Cerebellar cortex (tissue), 1 donor: Measurements from ENCODE around the gene CSMD2.

ENCODE experiments used
- DNase-seq: peaks from one replicate; pipeline ENCODE4 v3.0.0-alpha.2; 2015; ENCODE audit warnings: low spot score

CSMD2 gene

DNA sequence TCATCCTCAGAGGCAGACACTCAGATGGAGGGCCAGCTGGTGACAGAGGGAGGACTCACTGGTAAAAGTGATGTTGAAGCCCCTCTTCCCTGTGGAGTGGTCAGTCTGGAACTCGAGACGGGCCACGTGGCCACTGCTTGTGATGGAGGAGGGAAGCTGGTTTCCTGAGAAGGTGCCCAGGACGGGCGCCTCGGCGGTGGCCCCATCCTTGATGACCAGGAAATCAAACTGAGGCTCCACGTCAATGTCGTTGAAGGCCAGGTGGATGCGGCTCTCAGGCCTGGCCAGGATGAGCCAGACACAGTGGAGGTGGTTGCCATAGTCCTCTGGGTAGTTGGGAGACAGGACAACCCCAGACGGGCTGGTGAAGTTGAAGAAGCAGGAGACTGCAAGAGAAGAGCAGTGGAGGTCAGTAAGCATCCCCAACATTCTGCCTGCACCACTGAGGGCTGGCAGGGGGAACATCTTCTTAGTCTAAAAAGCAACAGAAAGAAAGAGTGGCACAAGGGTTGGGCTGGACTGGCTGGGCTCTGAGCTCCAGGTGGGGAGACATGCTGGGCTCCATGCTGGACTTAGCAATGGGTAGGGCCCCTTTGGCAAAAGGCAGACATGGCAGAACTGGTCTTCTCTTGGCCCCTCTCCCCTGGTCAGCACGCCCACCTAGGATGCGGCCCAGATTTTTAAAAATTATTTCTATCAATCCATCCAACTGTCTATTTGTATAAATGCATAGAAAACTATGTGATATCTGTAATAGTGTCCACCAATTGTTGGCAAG, 421.6 kb downstream of the CSMD2 start:
- DNase-seq: no peak

DNA sequence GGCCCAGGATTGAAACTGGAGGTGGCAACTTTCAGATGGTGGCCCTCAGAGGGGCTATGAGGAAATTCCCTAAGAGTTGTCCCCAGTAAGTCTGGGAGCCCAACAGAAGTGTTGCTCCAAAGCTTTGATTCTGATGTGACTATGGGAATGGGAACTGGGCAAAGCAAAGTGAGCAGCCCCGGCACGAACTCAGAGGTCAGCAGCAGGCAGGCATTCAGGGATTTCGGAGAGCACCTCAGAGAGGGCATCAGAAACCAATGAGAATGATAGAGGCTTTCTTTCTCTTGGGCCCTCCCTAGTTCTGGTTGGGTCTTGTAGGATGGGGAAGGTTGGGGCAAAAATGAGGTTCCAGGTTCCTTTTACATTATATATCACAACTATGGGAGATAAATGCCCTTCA, 422.4 kb downstream of the CSMD2 start:
- DNase-seq: no peak

DNA sequence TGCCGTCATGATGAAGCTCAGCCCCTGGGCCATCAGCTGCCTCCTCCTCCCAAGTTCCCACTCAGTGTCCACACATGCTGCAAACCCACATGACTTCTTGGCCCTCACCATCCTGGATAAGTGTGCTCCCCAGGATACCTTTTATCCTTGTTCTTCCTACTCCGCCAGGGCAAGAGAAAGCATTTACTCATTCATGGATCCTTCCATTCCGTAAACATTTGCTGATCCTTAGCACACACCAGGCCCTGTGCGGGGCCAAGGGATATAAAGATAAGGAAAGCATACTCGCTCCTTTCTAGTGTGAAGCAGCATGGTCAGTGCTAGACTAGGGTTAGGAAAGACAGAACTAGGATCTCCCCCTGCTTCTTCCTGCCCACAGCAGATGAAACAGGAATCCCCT, 423.3 kb downstream of the CSMD2 start:
- DNase-seq: no peak

DNA sequence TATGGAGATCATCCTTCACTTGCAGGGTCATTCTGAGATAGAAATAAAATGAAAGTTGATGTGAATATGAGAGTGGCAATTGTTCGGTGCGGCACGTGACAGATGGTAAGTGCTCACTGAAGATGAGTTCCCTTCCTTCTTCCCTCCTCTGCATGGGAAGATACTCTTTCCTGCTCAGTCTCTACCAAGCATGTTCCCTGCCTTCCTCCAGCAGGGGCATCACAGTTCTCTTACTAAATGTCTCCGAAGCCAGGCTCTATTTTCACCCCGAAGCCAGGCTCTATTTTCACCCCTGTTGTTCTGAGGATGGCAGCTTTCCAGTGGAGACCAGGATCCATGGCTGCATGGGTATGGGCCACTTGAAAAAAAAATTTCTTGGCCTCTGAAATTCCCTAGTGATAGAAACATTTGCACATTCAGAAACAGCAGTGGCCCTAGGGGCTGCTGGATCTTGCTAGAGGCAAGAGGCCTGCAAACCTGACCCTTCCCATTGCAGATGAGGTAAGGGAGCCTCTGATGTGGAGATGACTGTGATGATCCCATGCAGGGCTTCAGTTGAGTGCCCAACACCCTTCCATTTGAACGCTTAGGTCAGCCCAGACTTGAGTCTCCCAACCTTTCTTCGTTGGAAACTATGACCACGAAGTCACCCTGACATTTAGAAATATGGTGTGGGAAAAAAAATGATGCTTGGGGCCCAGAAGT, 424.8 kb downstream of the CSMD2 start:
- DNase-seq: no peak

DNA sequence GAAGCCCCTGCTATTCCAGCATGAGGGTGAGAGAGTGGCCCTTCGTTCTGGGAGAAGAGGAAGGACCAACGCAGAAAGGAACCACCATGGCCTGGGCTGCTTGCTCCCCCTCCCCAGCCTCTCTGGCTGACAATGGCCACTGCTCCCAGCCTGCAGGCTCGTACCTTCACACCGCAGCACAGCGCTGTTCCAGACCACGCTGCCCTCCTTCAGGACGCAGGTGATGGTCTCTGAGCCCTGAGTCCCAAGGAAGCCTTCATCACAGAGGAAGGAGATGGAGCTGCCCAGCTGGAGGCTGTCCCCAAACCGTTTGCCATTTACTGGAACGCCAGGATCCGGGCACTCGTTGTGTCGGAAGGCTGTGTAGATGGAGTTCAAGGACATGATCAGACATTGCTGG, 426.1 kb downstream of the CSMD2 start:
- DNase-seq: no peak

DNA sequence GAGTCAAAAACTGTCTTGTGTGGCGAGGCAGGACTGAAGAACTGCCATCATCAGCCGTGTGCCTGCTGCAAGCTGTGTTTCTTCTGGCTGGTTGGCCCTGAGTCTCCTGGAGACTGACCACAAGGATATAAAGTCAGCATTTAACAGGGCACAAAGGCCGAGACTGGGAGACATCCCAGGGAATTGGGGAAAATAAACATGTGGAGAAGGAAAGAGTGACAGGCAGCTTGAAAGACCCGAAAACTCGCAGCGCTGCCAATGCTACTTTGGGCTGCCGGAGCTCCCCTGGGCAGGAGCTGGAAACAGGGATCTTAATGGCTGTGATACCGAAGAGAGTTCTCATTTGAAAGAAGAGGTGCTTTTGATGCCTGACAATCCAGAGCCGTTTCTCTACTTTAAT, 426.5 kb downstream of the CSMD2 start:
- DNase-seq: no peak

DNA sequence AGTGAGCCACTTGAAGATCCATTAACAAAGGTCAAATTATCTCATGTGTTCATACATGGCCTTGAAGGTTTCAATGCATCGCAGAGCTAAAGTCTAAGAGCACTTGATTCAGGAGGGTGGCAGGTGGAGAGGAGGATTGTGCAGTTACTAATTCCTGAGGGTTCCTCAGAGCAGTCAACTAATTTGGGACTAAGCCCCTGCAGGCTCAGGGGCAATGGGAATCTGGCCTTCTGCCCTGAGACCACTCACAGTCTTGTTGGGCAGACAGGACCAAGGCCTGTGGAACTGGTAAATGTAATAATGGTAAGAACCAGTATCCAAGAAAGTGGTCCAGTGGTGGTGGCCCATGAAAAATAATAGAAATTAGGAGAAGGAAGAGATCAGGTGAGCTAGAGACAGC, 428.5 kb downstream of the CSMD2 start:
- DNase-seq: no peak

DNA sequence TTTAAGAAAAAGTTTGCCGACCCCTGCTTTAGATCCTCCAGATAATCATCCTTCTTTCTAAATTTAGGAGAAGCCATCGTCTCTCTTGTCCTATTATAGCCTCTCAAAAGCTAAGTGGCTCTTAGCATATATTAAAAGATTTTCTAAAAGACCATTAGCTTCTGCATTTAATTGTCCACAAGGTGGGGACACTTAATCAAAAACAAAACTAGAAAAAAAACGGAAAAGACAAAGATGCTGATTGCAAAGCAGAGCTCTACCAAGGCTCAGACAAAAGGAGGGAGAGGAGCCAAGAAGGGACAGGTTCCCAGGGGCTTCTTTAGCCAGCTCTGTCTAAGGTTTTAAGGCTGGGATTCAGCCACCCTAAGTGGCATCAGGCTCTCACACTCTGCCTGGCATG, 429.4 kb downstream of the CSMD2 start:
- peak; percentile 25 for DNase-seq

DNA sequence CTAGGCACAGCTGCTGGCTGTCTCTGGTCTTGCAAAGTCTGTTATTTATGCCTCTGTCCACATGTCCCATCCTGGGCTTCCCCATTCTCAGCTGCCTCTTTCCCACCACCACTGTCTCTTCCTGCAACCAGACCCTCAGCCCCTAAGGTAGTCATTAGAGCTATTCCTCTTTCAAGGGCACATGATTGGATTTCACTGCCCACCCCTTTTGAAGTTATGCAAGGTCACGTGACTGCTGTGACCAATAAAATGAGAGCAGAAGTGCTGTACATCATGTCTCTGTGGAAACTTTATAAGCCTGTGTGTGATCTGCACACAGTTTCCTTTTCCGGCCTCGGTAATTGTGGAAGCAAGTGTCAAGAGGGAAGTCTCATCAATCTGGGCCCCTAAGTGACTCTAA, 437.7 kb downstream of the CSMD2 start:
- no peak for DNase-seq

DNA sequence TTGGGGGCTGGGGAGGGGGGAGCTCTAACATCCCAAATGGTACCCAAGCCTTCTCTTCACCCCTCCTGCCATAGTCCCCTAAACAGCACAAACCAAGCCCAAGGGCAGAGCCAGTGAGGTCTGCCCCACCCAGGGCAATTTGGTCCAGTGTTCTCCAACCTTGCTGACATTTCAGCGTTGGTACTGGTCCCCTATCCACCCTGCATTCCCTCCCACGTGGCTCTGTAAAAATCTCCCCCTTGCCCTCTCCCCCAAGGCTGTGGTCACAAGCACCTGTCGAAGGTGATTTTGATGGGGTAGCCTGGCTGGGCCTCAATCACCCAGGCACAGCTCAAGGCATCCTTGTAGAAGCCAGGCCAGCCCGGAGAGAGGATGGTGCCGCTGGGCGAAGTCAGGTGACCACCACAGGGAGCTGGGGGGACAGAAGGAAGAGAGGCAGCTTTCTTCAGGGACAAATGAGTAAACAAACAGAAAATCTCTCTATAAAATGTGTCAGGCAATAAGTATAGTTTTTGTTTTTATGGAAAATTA, 438.7 kb downstream of the CSMD2 start:
- no peak for DNase-seq

DNA sequence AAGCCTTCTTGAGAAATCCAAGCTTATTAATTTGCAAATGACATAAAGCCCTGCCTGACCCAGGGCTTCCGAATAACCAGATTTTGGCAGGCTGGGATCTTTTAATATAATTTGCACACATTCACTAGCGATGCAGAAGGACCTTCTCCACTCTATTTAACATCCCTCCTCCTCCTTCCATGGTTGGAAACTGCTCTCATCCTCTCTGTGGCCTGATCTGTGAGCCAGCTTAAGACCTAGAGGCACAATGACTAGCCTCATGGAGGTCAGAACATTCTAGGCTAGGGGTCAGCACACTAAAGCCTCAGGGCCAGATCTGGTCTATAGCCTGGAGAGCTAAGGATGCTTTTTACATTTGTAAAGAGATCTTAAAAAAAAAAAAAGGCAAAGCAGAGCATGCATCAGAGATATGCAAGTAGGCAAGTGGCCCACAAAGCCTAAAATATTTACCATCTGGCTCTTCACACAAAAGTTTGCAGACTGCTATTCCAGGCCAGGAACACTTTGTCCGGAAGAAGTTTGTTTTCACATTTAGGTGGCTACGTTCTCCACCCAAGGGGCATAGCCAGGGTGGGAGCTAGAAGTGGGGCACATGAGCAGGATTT, 439.4 kb downstream of the CSMD2 start:
- no peak for DNase-seq

DNA sequence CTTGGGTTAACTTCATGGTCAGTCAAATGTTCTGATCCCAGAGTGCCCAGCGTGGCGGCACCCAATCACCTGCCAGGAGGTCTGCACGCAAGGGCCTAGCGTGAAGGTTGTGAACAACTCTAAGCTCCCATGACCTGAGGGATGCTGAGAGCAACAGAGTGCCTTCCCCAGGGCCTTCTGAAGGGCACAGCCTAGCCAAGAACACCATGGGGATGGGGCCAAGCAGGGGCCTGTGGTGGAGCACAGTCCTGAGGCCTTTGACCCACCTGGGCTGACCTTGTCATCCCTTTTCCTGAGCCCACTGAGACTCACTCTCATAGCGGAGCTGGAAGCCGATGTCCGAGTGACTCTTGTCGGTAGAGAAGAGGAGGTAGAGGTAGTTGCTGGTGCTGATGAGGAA, 440.0 kb downstream of the CSMD2 start:
- no peak for DNase-seq

DNA sequence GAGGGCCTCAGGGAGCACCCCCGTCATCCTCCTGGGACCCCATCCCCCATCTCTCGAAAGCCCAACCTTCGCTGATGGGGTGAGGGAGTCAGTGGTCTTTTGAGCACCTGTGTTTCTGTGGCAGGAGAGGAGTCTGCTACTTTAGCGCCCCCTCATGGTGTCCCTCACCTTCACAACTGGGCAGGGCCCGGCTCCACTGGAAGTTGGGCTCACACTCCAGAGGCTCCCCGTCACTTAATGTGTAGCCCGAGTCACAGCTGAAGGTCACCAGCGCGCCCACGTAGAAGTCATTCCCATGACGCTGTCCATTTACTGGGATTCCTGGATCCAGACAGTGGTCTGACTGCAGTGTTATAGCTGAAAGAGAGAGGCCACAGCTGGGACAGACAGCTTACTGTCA, 440.7 kb downstream of the CSMD2 start:
- DNase-seq: no peak

DNA sequence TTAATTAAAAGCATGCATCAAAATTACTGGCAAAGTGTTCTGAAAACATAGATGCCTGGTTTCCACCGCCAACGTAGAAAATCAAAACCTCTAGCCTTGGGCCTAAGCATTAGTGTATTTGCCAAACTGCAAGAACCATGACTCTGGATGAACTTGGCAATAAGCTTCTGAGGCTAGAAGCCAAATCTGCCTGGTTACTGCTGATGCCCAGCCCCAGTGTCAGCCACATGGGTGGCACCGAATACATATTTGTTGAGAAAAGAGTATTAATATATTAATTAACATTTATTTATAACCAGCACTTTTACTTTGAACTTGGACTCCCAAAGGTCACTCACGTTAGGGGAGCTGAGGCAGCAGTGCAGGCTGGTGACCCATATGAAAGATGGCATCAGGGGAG, 441.8 kb downstream of the CSMD2 start:
- no peak for DNase-seq

DNA sequence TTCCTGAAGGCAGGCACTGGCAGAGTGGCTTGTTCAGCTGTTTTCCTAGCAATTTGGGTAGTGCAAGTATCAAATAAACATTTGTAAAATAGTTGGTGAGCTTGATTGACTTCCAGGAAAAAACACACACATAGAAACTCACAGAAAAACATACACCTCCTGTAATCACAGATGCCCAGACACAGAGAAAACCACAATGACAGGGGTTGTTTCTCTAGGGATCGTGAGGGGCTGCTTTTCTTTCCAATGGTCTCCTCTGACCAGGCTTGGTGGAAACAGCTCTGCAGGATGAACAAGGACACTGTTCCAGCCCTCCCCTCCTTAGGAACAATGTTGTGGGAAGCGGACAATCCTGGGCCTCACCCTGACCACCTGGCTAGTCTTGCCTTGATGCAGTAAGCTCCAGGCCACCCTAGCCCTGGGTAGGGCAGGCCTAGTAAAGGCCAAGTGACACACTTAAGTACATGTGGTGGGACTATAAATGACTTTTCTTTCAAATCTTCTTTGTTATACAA, 443.7 kb downstream of the CSMD2 start:
- DNase-seq: no peak

DNA sequence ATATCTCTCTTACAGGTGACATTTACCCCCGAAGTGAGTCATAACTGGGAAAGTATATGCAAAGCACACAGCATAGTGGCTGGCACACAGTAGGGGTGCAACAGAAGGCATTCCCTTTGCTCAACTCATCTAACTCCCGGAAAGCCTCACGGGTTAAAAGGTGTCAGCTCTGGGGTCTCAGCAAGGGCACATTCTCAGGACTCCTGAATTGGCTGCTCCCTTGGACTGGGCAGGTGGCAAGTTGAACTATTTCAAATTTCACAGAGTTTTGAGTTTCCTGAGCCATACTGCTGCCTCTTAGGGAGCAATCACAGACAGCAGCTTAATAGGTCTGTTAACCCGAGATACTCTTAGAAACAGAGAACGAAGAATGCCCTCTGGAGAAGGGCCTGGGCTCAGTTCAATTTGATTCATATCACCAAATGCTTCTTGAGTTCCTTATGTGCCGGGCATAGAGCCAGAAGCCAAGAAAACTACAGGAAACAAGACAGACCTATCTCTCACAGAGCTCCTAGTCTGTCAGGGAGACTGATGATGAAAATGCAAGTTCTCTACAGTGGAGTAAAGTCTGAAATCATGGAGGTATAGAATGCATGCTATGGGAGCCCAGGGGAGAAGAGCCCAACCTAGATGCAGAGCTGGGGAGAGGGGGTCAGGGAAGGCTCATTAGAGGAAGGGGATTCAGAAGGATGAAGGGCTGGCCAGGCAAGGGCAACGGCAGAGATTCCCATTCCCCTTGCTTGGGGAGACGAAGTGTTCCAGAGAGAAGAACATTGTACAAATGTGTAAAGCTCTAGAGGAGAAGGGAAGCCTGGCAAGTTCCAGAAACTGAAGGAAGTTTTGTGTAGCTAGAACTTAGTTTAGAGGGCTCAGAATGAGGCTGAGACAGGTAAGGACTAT, 445.0 kb downstream of the CSMD2 start:
- DNase-seq: peak; percentile 16

DNA sequence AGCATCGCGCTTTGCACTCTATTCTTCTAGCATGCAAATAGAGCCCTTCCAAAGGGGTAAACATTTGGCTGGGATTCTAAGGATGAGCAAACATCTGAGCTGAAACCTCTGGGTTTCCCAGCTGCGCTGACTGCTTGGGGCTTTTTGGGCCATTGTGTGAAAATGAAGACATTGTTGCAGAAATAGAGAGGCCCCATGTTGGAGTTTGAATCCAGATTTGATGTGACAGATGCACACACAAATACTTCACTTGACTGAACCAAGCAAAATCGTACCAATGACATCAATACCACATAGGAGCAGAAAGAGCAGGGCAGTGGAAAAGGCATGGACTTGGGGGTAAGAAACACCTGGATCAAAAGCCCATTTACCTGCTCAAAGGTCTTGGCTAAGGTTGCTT, 445.7 kb downstream of the CSMD2 start:
- no peak for DNase-seq

DNA sequence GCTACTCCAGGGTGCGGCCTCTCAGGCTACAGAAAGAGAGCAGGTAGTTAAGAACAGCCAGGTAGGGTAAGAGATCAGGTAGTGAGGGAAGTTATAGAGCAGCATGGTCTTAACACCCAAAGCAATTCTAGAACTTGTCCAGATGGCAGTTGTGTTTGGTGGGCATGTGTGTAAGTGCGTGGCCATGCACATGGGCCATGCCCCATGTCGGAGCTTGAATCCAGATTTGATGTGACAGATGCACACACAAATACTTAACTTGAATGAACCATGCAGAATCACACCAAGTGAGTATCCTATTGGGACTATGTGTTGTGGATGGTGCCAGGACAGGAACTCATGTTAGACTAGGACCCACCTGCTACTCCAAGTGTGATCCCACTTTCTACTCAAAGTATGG, 446.8 kb downstream of the CSMD2 start:
- no peak for DNase-seq

DNA sequence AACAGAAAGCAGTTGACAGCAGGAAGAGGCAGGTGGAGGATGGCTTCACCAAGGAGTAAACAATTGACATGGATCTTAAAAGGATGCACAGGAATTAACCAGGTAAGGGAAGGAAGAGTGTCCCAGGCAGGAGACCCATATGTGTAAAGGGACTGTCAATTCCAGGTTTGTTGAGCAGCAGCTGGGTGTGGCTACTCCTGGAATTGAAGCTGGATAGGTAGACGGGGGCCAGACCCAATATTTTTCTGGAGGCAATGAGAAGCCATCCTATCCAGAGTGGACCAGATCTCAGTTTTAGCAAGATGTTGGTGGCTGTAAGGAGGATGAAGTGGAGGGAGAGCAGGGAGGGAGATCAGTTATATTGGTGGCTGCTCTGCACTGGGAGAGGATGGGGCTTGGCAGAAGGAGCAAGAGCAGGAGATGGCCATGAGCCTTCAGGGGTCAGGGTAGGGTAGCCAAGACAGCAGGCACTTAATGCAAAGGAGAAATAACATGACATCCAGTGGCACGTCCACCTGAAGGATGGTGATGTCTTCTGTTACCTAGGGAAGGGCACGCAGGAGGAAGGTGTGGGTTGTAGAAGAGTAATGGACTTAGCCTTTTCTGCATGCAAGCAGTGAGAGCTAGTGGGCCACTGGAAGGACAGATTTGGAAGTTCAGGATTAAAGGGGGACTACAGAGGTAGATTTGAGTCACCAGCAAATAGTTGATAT, 447.9 kb downstream of the CSMD2 start:
- no peak for DNase-seq

DNA sequence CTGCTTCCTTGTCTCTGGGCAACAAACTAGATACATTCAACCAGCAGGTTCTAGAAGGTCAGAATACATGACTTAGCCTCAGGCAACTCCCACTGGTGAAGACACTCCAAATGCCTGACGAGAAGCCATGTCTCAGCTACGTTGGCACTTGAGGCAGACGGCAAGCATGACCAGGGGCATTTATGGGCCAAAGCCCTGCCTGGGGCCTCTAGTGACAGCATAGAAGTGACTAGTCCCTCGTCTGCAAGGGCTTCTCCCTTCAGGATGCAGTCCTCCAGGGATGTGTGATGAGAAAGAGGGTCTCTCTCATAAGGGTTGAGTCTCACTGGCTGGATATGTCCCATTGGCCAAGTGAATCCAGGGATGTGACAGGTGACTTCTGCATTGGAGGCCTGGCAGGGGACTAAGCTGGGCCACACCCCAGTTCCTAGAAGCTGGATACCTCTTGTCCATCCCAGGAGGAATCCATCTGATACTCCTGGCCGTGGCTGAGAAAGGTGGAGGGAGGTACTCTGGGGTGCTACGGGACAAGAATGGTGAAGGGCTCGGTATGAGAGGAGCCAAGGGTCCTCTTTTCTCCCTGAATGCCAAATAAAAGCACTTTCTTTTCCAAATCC, 449.7 kb downstream of the CSMD2 start:
- no peak for DNase-seq

DNA sequence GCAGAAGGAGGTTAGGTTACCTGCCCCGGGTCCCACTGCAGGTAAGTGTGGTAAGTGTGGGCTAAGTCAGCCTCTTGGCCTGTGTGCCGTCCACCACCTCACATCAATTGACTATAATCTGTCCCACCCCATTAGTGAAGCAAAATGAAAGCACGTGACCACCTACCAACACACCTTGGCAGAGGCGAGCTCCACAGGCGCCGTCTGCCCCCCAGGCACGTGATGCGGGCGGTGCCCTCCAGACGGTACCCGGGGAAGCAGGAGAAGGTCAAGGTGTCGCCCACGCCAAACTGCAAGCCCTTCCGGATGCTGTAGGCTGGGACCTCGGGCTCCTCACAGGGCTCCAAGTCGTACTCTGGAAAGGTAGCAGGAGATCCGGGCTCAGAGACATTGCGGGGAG, 450.6 kb downstream of the CSMD2 start:
- no peak for DNase-seq
